Pulmonary artery endothelial cell (primary cell): ENCODE data around the gene RNPEP. TPM values are rescaled to one million over a fixed set of nuclear protein-coding genes. Genes with fewer than 3 reads are reported as not detected.
"Not testable (repeated sequence)": the region's sequence is repeated elsewhere in the genome, so short reads cannot be mapped to it uniquely, and the experiment has no call there.

Experiments used
- DNase-seq: peaks from one replicate; pipeline ENCODE4 v3.0.0-alpha.2; 2011; ENCODE audit warnings: low read depth, low spot score
- total RNA-seq: library from RNA; depleted of rRNA; stranded (reverse); fragments of >200 nt; gene quantifications from 2 replicates; pipeline ENCODE4 v1.2.3, GENCODE V29; 2014

RNPEP gene
- total RNA-seq, 1 donor from 2014 or later = 53.5 TPM

DNA sequence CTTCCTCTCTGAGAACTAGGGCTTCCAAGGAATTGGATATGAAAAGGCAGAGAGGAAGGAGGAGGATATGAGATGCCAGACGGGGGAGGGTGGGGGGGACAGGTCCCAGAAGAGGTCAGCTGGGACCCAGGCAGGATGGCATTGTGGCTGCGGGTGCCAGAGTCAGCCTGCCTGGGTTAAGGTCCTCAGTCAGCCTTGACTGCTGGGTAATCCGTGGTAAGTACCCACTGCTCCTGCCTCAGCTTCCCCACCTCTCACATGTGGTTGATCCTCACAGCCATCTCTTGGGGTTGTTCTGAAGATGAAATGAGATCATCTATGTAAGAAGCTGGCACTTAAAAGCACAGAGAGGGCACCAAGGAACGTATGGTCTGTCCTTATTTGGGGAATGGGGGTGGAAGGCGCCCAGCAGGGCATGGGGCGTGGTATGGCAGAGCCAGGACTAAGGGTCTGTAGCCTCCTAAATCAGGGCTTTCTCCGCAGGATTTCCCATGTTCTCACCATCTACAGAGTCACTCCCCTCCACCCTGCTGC is 51.8 kb downstream of the RNPEP start:
- no peak for DNase-seq

DNA sequence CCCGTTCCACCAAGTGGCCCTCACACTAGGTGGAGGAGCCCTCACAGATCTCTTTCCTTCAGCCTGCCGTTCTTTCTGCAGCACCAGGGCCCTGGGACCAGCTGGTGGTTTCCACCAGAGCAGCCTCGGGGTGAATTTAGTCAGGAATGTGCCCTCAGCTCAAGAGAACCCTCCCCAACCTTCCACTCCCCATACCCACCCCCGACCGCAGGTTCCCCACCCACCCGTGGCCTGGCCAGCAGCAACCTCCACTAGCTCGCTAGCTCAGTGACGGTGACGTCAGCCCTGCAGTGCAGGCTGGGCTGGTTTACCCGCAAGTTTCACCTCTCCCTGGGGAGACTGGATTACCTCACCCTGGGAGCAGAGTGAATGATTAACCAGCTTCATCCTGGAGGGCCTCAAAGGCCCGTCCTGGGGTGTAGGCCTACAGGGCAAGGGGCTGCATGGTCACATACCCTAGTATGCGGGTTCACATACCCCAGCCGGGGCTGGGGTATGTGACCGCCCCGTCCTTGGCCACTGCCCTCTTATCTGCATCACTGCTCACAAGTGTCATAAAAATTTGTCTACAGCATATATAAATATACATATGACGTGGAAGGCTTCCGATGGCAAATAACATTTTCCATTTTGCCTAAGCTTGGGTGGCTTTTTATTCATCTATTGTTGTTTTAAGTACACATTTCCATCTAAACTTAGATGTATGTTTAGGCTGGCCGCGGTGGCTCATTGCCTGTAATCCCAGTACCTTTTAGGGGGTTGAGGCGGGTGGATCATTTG is 52.4 kb downstream of the RNPEP start:
- no peak for DNase-seq

DNA sequence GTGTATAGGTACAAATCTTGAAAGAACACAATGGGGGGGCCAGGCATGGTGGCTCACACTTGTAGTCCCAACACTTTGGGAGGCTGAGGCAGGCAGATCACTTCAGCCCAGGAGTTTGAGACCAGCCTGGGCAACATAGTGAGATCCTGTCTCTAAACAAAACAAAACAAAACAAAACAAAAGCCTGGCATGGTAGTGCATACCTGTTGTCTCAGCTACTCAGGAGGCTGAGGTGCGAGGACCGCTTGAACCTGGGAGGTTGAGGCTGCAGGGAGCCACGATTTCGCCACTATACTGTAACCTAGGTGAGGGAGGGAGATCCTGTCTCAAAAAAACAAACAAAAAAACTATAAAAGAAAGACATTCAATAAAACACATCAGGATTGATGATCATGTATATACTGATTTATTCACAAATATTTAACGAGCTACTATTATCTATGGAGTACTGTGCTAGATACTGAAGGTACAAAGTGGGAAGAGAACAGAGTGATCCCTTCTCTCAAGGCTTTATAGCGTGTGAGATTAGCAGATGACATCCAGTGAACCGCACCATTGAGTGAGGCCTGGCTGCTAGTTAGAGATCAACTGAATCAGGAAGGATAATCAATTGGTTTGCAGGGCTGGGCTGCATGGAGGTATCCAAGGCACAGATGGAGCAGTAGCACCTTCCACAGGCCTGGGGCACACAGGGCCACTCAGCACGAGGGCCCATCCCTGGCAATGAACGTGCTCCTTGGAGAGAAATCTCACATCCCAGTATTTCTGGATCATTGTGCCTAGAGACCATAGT is 54.3 kb downstream of the RNPEP start:
- DNase-seq = no peak

DNA sequence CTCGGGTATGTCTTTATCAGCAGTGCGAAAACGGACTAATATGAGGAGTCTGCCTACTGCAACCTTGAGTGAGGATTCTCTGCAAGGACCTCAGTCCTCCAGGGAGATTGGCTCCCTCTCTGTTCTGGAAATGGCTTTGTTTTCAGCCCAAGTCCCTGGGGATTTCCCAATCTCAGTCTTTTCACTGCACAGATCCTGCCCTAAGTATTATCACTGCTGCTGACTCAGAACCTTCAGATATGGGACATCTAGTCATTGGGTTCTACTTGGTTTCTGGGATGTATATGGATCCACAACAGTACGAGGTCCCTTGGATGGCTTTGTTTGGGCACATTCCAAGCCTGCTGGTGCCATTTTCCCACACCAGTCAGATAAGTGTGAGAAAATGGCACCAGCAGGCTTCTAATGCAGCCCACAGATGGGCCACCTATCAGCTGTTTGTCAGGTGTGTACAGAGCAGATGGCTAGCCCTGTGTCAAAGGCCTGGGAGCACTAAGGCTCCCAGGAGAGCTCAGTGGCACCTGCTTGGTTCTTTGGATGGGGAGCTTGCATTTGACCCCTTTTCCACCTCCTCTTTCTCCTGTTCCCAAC is 55.4 kb downstream of the RNPEP start:
- DNase-seq = no peak

DNA sequence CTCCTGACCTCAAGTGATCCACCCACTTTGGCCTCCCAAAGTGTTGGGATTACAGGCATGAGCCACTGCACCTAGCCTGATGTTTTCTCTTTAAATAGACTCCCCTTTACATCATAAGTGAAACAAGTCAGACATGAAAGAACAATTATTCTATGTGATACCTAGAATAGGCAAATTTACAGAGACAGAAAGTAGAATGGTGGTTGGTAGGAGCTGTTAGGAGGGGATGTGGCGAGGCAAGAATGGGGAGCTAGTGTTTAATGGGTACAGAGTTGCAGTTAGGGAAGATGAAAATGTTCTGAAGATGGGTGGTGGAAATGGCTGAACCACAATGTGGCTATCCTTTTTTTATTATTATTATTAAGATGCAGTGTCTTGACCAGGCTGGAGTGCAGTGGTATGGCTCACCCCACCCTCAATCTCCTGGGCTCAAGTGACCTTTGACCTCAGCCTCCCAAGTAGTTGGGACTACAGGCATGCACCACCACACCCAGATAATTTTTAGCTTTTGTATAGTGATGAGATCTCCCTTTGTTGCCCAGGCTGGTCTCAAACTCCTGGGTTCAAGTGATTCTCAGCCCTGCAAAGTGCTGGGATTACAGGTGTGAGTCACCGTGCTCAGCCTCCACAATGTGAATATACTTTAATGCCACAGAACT is 56.4 kb downstream of the RNPEP start:
- no peak for DNase-seq

DNA sequence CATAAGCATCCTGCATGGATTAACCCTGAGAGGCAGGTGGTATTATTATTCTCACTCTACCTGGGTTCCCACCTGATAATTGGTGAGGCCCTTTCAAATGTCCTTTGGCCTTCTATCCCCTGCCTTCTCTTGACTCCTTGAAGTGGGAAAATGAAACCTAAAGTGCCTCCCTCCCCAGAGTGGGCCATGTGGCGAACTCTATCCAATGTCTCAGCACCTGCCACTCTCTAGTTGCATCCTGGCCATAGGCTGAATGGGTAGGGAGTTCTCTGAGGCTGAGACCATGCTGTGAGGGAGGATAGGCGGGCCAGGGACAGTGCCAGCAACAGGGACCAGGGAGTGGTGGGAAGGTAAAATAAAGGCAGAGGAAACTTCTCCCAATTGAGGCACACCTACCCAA is 63.3 kb downstream of the RNPEP start:
- DNase-seq = no peak

DNA sequence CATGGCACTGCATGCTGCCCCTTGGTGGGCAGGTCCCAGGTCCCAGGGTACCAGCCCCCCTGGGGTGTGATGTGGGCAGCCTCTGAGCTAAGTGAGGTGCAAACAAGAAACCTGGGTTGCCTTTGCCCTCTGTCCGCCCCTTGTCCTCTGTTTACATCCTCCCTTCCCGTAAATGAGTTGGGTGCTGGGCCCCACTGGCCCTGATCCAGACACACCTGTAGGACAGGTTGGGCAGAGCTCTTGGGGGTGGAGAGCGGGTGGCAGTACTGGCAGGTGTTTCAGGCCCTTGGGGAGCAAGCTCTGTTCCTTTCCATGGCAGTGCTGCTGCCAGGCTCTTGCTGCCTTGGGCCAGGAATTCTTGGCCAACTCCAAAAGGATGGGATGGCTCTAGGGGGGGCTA is 63.8 kb downstream of the RNPEP start:
- no peak for DNase-seq

DNA sequence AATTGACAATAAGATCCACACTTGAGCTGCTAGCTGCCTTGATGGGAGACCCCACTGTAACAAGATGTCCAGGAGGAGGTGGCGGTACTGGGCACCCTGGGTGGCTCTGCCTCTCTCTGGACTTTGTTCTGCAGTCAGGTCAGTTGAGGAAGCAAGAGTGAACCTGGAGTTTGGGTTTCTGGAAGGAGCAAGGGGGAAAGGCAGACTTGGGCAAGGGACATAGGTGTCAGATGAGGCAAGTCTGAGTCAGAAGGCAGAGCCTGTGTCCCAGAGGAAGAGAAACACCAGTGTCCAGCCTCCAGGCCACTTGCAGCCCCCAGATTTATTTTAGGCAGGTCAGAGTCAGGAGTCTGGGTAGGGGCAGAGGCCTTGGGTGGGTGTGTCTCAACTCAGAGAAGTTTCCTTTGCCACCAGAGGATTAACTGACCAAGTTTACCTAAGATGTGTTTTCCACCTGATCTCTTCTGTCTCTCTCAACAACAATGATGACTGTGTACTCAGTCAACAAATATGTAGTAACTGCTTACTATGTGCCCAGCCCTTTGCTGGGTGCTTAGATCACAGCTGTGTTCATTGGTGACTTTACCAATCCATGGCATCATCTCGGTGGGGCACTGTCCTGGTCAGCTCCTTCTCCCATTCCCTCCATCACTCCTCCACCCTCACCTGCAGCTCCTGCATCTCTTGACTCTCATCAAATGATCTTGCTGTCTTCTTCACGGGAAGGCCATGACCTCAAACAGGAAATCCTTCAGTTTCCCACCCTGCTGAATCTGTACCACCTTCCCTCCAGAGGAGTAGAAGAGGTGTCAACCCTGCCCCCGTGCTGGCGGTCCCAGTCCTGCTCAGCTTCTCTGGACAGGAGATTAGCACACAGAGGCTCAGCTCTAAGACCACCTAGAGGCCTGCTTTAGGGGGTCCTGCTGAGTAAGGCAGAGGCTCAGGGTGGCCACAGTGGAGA is 64.6 kb downstream of the RNPEP start:
- DNase-seq = no peak

DNA sequence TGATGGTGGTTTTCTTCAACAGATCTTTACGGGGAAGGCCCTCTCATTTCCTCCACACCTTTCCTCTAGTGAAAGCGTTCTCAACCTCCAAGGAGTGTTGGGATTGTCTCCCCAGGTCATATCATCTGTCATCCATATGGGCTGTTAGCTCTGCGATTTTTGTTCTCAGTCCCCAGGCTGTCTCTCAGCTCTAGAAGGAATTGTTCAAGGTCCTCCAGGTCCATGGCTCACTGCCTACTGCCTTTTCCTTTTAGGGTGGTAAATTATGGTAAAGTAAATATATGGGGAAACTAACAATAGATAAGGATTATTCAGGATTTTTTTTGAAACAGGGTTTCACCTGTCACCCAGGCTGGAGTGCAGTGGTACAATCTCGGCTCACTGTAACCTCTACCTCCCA is 65.5 kb downstream of the RNPEP start:
- DNase-seq = no peak

DNA sequence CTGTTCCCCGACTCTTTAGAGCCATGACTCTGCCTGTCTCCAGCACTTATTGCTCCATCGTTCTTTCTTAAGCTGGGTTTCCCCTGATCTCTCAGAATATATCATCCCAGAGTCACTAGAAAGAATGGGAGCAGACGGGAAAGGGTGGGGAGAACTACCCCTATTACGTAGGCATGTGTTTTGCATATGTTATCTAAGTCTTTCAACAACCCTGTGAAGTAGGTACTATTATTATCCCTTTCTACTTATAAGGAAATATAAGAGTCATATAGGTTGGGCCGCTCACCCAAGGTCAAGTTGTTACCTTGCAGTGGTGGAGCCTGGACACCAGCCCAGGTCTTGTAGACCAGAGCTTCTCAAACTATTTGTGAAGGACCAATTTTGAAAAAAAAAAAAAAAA is 66.7 kb downstream of the RNPEP start:
- no peak for DNase-seq

DNA sequence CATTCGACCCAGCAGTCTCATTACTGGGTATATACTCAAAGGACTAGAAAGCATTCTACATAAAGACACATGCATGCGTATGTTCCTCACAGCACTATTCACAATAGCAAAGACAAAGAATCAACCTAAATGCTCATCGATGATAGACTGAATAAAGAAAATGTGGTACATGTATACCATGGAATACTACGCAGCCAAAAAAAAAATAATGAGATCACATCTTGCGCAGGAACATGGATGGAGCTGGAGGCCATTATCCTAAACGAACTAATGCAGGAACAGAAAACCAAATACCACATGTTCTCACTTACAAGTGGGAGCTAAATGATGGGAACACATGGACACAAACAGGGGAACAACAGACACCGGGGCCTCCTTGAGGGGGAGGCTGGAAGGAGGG is 71.6 kb downstream of the RNPEP start:
- no peak for DNase-seq

DNA sequence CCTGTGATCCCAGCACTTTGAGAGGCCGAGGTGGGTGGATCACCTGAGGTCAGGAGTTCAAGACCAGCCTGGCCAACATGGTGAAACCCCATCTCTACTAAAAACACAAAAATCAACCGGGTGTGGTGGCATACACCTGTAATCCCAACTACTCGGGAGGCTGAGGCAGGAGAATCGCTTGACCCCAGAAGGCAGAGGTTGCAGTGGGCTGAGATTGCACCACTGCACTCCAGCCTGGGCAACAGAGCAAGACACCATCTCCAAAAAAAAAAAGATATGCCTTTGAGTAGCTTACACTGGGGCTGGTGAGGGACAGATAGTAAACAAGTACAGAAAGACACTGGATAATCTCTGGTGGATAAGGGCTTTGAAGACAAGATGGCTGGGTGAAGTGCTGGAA is 72.2 kb downstream of the RNPEP start:
- not testable (repeated sequence) for DNase-seq

Other genes with a start within 250 kb of the RNPEP start
- 24.9 and 37.7 TPM in 2 replicates for gene IPO9, start 153.5 kb upstream of the RNPEP start, total RNA-seq
- gene SHISA4, start 93.8 kb upstream of the RNPEP start, total RNA-seq = 10.1 and 10.4 TPM in 2 replicates
- gene LMOD1, start 36.1 kb upstream of the RNPEP start, total RNA-seq = under 0.01 and 0.07 TPM in 2 replicates
- gene TIMM17A, start 27.1 kb upstream of the RNPEP start, total RNA-seq = 82.8 and 108 TPM in 2 replicates
- 0.07 and 0.11 TPM in 2 replicates for gene ELF3, start 27.9 kb downstream of the RNPEP start, total RNA-seq
- not detected in 2 replicates for gene GPR37L1, start 140.3 kb downstream of the RNPEP start, total RNA-seq
- 28.1 and 29.5 TPM in 2 replicates for gene ARL8A, start 162.1 kb downstream of the RNPEP start, total RNA-seq
- gene PTPN7, start 178.0 kb downstream of the RNPEP start, total RNA-seq = 0.40 TPM in 1 of 2 replicates, not detected in the other
- not detected in 2 replicates for gene LGR6, start 211.2 kb downstream of the RNPEP start, total RNA-seq